GM18526 (cell line): ENCODE data around the gene COL23A1.

Experiments used
- POLR2A ChIP-seq: IDR thresholded peaks from 3 replicates; pipeline ENCODE4 v1.6.1; 2011; ENCODE audit not compliant: insufficient read length; ENCODE audit errors: extremely low read depth

Gene COL23A1

GRCh38 chr5:178328826-178329730 lies 261.1 kb downstream of the COL23A1 start:
- TF ChIP-seq POLR2A = no peak

- no peak for TF ChIP-seq POLR2A
These were observed 262.1 kb downstream of the COL23A1 start for GRCh38 chr5:178327931-178328711.

- TF ChIP-seq POLR2A = no peak
These were observed 262.7 kb downstream of the COL23A1 start for GRCh38 chr5:178327446-178327845.

GRCh38 chr5:178326374-178326715 lies 263.8 kb downstream of the COL23A1 start:
- no peak for TF ChIP-seq POLR2A

GRCh38 chr5:178325679-178326373 lies 264.4 kb downstream of the COL23A1 start:
- no peak for TF ChIP-seq POLR2A

GRCh38 chr5:178325311-178325678 lies 264.9 kb downstream of the COL23A1 start:
- no peak for TF ChIP-seq POLR2A

GRCh38 chr5:178324481-178325310 lies 265.5 kb downstream of the COL23A1 start:
- no peak for TF ChIP-seq POLR2A

GRCh38 chr5:178323961-178324360 lies 266.2 kb downstream of the COL23A1 start:
- no peak for TF ChIP-seq POLR2A

- TF ChIP-seq POLR2A = no peak
These were observed 266.7 kb downstream of the COL23A1 start for GRCh38 chr5:178323541-178323865.

GRCh38 chr5:178322736-178323540 lies 267.3 kb downstream of the COL23A1 start:
- TF ChIP-seq POLR2A = no peak

GRCh38 chr5:178320281-178320855 lies 269.8 kb downstream of the COL23A1 start:
- no peak for TF ChIP-seq POLR2A

- TF ChIP-seq POLR2A = no peak
These were observed 270.6 kb downstream of the COL23A1 start for GRCh38 chr5:178319541-178320041.

GRCh38 chr5:178318893-178319292 lies 271.3 kb downstream of the COL23A1 start:
- TF ChIP-seq POLR2A = no peak

- no peak for TF ChIP-seq POLR2A
These were observed 271.8 kb downstream of the COL23A1 start for GRCh38 chr5:178318382-178318781.
